ENCODE results near the gene OTOG. TPM values are rescaled to one million over a fixed set of nuclear protein-coding genes. Genes with fewer than 3 reads are reported as not detected.

Gene OTOG
- total RNA-seq, 1 experiment from 2014 or later: not detected

DNA sequence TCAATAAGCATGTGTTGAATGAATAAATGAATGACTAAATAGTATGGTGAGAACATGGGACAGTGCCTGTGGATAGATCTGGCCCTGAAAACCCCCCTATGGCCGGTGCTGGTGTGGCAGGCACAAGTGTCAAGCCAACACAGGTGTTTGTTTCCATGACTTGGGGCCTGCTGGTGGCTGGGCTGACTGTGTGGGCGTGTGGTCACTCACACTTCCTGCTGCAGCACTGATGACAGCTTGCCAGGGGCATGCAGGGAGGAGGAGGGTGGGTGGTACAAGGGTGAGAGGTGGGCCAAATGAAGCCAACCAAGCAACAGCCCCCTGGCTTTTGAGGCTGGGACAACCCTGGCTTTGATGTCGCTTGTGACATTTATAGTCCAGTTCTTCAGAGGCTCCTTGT, 40.1 kb upstream of the OTOG start:
- DNase-seq (ENCODE audit: unreplicated experiment): no peak
- no peaks in the 10 kb centered on the region for H3K9me3 Mint-ChIP-seq (ENCODE audit: unreplicated experiment)
- POLR2A ChIA-PET: no interaction called here
- H3K27ac Mint-ChIP-seq (ENCODE audit: low read depth, unreplicated experiment): no peak overlapping the region
- H3K4me3 Mint-ChIP-seq (ENCODE audit: unreplicated experiment): no peak overlapping the region
- peaks cover 5% of the 10 kb centered on the region for H3K4me1 Mint-ChIP-seq (ENCODE audit: insufficient read depth, unreplicated experiment)
- H3K36me3 Mint-ChIP-seq (ENCODE audit: insufficient read depth, unreplicated experiment): no peaks in the 10 kb centered on the region
- BruUV-seq (replicated peaks): no TSS peak
- CTCF ChIA-PET: interaction anchor here (0.7 to 13.2 kb wide), 9 partner anchors 11 to 431 kb away, joined by 3 to 208 read pairs (median 14); no protein-coding TSS in a partner anchor
- TF ChIP-seq, protein P1, sequence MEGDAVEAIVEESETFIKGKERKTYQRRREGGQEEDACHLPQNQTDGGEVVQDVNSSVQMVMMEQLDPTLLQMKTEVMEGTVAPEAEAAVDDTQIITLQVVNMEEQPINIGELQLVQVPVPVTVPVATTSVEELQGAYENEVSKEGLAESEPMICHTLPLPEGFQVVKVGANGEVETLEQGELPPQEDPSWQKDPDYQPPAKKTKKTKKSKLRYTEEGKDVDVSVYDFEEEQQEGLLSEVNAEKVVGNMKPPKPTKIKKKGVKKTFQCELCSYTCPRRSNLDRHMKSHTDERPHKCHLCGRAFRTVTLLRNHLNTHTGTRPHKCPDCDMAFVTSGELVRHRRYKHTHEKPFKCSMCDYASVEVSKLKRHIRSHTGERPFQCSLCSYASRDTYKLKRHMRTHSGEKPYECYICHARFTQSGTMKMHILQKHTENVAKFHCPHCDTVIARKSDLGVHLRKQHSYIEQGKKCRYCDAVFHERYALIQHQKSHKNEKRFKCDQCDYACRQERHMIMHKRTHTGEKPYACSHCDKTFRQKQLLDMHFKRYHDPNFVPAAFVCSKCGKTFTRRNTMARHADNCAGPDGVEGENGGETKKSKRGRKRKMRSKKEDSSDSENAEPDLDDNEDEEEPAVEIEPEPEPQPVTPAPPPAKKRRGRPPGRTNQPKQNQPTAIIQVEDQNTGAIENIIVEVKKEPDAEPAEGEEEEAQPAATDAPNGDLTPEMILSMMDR (IDR thresholded peaks at IDR 0.05; ENCODE audit: unreplicated experiment): no peak
- peaks cover 41% of the 10 kb centered on the region for H3K27me3 Mint-ChIP-seq (ENCODE audit: insufficient read depth, unreplicated experiment)
- intact Hi-C loops (cut with micrococcal nuclease): loop anchor here (10.0 kb wide), 1 partner anchor 562 kb away; no protein-coding TSS in a partner anchor

DNA sequence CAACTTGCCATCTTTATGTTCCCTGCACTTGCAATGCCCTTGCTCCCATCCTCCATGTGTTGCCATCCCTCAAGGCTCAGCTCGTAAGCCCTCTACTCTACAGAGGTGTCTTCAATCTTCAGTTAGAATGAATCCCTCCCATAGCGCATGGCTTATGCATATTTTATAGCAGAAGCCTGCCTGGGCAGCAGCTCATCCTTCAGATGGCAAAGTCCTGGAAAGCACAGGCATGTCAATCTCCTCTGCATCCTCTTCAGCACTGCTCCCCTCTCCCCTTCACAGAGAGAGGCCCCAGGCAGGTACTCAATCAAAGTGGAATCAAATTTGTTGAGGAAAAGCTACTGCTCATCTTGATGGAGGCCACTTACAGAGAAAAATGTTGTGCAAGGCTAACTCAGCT, 39.3 kb upstream of the OTOG start:
- Mint-ChIP-seq H3K4me1 (ENCODE audit: insufficient read depth, unreplicated experiment) (peaks cover 5% of the 10 kb centered on the region), H3K27ac (ENCODE audit: low read depth, unreplicated experiment) (no peak overlapping the region), H3K9me3 (ENCODE audit: unreplicated experiment) (no peaks in the 10 kb centered on the region), H3K27me3 (ENCODE audit: insufficient read depth, unreplicated experiment) (peaks cover 50% of the 10 kb centered on the region), H3K36me3 (ENCODE audit: insufficient read depth, unreplicated experiment) (no peaks in the 10 kb centered on the region), H3K4me3 (ENCODE audit: unreplicated experiment) (no peak overlapping the region)
- intact Hi-C loops (cut with micrococcal nuclease): loop anchor here (10.0 kb wide), 1 partner anchor 563 kb away; no protein-coding TSS in a partner anchor
- TF ChIP-seq, protein P1 (IDR thresholded peaks at IDR 0.05; ENCODE audit: unreplicated experiment): no peak
- ChIA-PET POLR2A (interaction anchor here (0.7 kb wide), 1 partner anchor 16 kb away, joined by 3 read pairs; no protein-coding TSS in a partner anchor), CTCF (interaction anchor here (0.6 to 13.2 kb wide), 12 partner anchors 10 to 1144 kb away, joined by 3 to 208 read pairs (median 4); no protein-coding TSS in a partner anchor)
- DNase-seq (ENCODE audit: unreplicated experiment): no peak
- BruUV-seq (replicated peaks): no TSS peak

DNA sequence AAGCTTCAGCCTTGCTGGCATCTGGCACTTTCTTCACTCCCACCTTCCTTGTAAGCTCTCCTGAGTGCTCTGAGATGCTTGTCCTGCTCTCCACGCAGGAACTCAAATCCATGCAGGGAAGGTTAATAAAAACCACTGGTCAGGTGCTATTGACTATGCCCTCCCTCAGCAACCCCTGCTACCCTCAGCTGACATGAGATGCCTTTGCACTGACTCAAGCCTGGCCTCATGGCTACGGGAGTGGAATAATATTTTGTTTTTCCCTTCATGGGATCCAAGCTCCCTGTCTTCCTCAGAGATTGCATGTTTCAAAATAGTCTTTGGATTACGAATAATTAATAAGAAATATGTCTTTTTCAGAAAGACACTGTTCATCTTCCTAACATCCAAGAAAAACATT, 38.8 kb upstream of the OTOG start:
- TF ChIP-seq, protein P1 (IDR thresholded peaks at IDR 0.05; ENCODE audit: unreplicated experiment): no peak
- no peak for DNase-seq (ENCODE audit: unreplicated experiment)
- H3K9me3 Mint-ChIP-seq (ENCODE audit: unreplicated experiment): no peaks in the 10 kb centered on the region
- CTCF ChIA-PET: interaction anchor here (0.7 to 13.2 kb wide), 10 partner anchors 10 to 286 kb away, joined by 3 to 208 read pairs (median 4); no protein-coding TSS in a partner anchor
- intact Hi-C loops (cut with micrococcal nuclease): loop anchor here (10.0 kb wide), 1 partner anchor 564 kb away; no protein-coding TSS in a partner anchor
- H3K36me3 Mint-ChIP-seq (ENCODE audit: insufficient read depth, unreplicated experiment): no peaks in the 10 kb centered on the region
- peaks cover 5% of the 10 kb centered on the region for H3K4me1 Mint-ChIP-seq (ENCODE audit: insufficient read depth, unreplicated experiment)
- H3K4me3 Mint-ChIP-seq (ENCODE audit: unreplicated experiment): no peak overlapping the region
- no TSS peak for BruUV-seq (replicated peaks)
- peaks cover 55% of the 10 kb centered on the region for H3K27me3 Mint-ChIP-seq (ENCODE audit: insufficient read depth, unreplicated experiment)
- POLR2A ChIA-PET: interaction anchor here (0.7 kb wide), 1 partner anchor 17 kb away, joined by 3 read pairs; no protein-coding TSS in a partner anchor
- H3K27ac Mint-ChIP-seq (ENCODE audit: low read depth, unreplicated experiment): no peak overlapping the region

DNA sequence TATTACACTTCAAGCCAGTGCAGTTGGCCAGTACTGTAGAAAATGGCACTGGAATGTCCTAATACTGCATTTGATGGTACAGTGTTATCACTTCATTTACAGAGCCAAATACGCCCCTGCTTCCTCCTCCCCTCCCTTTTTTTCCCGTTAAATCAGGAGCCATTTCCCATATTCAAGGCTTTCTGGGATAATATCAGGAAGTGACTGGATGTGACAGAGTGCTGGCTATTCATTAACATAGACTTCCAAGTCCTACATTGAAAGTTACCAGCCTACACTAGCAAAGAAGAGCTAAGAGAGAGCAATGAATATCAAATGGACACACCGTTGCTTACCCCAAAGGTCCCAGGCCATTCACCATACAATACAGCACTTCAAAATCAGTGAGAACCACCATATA, 38.3 kb upstream of the OTOG start:
- no peak overlapping the region for H3K27ac Mint-ChIP-seq (ENCODE audit: low read depth, unreplicated experiment)
- no peaks in the 10 kb centered on the region for H3K36me3 Mint-ChIP-seq (ENCODE audit: insufficient read depth, unreplicated experiment)
- H3K4me1 Mint-ChIP-seq (ENCODE audit: insufficient read depth, unreplicated experiment): peaks cover 5% of the 10 kb centered on the region
- ChIA-PET POLR2A (interaction anchor here (0.7 kb wide), 1 partner anchor 17 kb away, joined by 3 read pairs; no protein-coding TSS in a partner anchor), CTCF (interaction anchor here (0.7 to 13.2 kb wide), 10 partner anchors 9 to 286 kb away, joined by 3 to 208 read pairs (median 4); no protein-coding TSS in a partner anchor)
- intact Hi-C loops (cut with micrococcal nuclease): loop anchor here (10.0 kb wide), 1 partner anchor 564 kb away; no protein-coding TSS in a partner anchor
- no peak for DNase-seq (ENCODE audit: unreplicated experiment)
- peaks cover 57% of the 10 kb centered on the region for H3K27me3 Mint-ChIP-seq (ENCODE audit: insufficient read depth, unreplicated experiment)
- no peaks in the 10 kb centered on the region for H3K9me3 Mint-ChIP-seq (ENCODE audit: unreplicated experiment)
- no TSS peak for BruUV-seq (replicated peaks)
- no peak overlapping the region for H3K4me3 Mint-ChIP-seq (ENCODE audit: unreplicated experiment)
- TF ChIP-seq, protein P1 (IDR thresholded peaks at IDR 0.05; ENCODE audit: unreplicated experiment): no peak

All from MCF 10A (cell line).